NCI-H526 treated with DMSO at 0.1 percent for 48 hours (cell line): ENCODE data around the gene ORAI3.

Experiments used
- DNase-seq: peaks from one replicate; lab custom pipeline; 2025; lab: John Stamatoyannopoulos, UW

The ORAI3 gene

DNA sequence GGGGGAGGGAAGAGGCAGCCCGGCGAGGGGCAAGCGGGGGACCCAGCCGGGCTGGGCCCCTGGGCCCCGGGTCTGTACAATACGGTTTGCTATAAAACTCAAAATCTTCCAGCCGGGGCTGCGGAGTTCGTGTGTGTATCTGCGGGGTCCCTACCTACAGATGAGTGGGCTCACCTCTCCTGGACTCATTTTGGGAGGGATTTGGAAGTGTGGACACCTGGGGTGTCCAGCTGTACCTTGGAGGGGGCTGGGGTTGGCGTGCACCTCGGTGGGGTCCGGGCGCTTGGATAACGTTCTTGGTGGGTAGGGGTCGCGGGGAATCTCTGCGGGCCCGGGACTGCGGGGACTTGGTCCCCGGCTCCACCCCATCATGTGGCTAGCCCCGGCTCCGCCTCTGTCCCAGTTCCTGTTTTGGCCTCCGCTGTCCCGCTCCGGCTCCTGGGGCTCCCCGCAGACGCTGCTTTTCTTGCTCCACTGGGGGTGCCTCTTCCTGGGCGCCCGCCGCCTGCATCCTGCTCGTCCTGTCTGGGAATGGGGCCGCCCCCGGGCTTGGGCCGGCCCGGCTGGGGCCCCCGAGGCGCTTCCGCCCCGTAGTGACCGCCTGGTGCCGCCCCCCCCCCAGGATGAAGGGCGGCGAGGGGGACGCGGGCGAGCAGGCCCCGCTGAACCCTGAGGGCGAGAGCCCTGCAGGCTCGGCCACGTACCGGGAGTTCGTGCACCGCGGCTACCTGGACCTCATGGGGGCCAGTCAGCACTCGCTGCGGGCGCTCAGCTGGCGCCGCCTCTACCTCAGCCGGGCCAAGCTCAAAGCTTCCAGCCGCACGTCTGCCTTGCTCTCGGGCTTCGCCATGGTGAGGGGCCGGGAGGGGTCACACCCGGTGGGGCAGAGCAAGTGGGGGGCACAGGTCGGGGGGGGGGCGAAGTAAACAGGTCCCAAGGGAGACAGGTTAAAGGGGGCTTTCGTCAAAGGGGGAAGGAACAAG is at the start of gene ORAI3:
Gene ORAI3, plus strand, starts transcription at position 402 of the 983 bp plus-strand sequence. Its CDS starts 222 bp downstream, at position 624.
- no peak for DNase-seq

DNA sequence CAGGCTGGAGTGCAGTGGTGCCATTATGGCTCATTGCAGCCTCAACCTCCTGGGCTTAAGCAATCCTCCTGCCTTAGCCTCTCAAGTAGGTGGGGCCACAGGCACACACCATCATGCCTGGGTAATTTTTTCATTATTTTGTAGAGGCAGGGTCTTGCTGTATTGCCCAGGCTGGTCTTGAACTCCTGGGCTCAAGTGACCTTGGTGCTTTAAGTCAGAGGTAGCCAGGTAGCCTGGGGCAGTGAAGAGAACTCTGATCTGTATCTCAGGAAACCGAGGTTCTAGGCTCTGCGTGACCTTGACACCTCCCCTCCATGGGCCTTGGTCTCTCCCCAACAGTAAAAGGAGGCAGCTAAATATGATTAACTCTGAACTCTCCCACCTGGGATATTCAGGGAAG is 49.1 kb upstream of the ORAI3 start:
- DNase-seq: no peak

DNA sequence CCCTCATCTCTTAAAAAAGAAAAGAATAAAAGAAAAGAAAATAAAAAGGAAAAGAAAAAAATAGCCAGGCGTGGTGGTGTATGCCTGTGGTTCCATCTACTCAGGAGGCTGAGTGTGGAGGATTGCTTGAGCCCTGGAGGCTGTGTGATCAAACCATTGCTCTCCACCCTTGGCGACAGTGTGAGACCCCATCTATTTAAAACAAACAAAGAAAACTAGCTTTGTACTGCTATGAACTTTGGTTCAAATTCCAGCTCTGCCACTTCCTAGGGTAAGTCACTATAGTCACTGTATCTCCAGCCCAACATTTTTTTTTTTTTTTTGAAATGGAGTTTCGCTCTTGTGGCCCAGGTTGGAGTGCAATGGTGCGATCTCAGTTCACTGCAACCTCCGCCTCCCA is 48.3 kb upstream of the ORAI3 start:
- no peak for DNase-seq

DNA sequence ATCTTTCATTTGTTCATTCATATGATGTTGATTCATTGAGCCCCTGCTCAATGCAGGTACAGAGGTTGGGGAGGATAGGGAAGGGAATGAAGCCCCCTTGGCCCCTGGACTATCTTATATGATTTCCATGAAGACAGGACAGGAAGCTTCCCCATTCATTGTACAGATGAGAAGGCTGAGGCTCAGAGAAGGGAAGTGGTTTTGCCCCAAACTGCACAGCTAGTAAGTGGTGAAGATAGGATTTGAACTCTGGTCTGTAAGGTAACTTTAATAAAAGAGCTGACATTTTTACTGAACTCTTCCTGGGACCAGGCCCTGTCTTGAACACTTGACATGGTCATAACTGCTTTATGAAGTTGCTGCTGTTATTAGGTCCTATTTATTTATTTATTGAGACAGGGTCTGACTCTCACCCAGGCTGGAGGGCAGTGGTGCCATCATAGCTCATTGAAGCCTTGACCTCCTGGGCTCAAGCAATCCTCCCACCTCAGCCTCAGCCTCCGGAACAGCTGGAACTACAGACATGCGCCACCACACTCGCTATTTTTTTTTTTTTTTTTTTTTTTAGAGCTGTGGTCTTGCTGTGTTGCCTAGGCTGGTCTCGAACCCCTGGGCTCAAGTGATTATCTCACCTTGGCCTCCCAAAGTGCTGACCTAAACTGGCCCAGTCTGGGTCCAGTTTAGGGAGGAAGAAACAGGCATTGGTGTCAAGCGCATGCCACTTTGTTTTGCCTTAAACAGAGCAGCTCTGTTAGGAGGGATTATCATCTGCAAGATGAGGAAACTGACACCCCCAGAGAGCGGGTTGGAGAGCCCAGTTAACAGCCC is 47.5 kb upstream of the ORAI3 start:
- no peak for DNase-seq

DNA sequence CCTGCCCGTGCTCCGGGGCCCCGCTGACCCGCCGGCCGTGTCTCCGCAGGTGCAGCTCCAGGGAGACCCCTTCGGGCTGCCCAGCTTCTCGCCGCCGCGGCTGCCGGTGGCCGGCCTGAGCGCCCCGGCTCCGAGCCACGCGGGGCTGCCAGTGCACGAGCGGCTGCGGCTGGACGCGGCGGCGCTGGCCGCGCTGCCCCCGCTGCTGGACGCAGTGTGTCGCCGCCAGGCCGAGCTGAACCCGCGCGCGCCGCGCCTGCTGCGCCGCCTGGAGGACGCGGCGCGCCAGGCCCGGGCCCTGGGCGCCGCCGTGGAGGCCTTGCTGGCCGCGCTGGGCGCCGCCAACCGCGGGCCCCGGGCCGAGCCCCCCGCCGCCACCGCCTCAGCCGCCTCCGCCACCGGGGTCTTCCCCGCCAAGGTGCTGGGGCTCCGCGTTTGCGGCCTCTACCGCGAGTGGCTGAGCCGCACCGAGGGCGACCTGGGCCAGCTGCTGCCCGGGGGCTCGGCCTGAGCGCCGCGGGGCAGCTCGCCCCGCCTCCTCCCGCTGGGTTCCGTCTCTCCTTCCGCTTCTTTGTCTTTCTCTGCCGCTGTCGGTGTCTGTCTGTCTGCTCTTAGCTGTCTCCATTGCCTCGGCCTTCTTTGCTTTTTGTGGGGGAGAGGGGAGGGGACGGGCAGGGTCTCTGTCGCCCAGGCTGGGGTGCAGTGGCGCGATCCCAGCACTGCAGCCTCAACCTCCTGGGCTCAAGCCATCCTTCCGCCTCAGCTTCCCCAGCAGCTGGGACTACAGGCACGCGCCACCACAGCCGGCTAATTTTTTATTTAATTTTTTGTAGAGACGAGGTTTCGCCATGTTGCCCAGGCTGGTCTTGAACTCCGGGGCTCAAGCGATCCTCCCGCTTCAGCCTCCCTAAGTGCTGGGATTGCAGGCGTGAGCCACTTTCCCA is 46.6 kb upstream of the ORAI3 start:
- no peak for DNase-seq

DNA sequence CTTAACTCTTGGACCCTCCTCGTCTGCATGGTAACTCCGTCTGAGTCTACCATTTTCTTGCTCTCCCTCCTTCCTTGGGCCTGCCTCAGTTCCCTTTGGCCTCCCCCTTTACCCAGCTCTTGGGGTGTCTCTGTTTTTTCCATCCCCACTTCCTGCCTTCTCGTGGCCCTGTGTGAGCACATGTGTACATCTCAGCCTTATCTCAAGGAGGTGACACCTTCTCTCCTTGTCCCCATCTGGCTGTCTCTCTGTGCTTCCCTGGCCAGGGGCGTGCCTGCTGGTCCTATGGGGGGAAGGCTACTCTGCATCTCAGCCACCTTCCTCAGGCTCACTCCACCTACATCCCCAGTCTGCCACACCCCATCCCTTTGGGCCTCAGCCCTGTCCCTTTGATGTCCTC is 45.9 kb upstream of the ORAI3 start:
- DNase-seq: no peak

DNA sequence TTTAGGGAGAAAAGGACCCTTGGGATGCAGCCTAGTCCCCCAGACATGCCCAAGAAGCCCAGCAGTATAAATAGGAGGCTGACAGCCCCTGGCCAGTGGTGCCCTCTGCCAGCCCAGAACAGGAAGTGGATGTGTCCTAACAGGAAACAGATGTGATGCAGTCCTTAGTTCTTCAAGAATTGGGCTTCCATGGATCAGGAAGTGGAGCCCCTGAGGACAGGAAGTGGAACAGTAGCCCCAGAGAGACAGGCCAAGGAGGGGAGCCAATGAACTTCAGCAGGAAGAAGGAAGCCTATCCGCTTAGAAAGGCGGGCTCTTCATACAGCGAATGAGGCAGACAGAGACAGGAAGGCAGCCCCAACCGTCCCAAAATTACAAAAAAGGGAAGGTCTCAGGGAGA is 45.3 kb upstream of the ORAI3 start:
- DNase-seq: no peak

DNA sequence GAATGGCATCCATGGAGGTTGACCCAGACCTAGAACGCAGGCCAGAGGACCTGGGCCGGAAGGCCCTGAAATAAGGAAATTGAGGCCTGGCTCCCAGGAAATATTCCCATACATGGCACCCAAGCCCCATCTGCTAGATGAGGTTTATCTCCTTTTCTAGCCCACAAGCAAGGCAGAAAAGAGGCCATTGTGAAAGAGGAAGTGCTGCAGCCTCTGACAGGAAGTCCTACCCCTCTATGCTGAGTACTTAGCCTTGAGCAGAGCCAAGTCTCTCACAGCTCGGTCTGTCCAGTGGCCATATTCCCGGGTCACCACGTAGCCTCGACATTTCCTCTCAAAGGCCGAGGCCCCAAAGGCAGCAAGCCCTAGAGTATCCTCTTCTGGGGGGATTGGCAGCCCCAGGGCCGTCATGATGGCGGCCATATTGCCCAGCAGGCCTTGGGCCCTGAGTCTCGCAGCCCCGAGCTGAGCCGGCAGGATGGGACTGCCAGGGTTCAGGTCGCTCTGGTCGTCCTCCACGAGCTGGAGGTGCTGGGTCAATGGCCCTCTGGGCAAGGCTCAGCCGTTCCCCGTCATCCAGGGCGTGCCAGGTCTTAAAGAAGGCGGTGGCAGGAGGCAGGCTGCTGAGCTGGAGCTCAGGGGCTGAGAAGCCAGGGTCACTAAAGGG is 44.6 kb upstream of the ORAI3 start:
- no peak for DNase-seq

DNA sequence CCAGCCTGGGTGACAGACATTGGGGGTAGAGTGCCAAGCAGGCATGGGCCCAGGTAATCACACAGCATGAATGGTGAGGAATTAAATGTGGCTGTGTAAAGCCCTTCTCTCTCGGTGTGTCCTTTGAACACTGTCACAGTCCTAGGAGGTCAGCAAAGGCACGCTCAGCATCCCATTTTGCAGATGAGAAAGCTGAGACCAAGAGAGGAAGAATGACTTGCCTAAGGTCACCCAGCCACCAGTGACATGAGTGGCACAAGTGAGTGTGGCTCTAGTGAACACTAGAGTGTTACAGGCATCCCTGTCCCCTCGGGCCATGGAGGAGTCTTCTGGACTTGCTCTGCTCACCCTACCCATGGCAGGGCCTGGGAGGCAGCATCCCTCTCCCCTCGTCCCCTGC is 41.8 kb upstream of the ORAI3 start:
- DNase-seq: no peak

DNA sequence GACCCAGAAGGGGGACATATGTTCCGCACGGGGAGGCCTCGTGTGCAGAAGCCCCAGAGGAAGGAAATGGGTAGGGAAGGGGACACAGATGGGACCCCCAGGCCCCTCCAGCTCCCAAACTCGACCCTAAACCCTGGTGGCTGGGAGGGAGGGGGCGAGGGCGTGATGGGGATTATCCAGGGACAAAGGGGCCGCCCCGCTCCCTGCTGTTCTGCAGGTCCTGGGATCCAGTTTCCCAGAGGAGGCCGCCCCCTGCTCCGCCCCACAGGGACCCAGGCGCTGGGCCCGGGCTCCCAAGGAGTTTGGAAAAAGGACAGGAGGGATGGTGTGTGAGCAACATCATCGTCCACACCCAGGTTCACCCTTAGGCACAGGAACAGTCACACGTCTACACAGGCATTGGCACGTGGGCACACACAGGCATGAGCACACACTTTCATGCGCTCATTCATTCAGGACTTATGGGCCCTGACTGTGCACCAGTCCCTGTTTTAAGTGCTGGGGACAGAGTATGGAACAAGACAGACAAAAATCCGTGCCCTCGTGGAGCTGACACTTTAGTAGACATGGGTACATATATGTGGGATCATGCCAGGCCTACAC is 38.3 kb upstream of the ORAI3 start:
- DNase-seq: no peak

DNA sequence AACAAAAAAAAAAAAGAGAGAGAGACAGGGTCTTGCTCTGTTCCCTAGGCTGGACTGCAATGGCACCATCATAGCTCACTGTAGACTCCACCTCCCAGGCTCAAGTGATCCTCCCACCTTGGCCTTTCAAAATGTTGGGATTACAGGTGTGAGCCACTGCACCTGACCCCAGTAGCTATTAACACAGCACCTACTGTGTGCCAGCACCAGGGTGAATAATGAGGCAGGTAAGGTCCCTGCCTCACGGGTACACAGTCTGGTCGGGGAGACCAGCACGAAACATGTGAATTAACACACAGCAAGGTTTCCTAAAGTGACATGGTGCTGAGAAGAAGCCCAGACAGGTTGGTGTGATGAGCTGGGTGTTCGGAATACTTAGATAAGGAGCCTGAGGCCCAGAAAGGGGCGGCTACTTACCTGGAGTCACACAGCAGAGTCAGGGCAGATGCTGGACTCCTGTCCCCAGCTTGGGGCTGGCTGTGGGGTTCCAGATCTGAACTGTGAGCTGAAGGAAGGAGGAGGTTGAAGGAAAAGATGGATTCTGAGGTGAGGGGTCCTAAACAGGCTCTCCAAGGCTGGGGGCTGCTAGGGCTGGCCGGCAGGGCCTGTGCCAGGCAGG is 36.0 kb upstream of the ORAI3 start:
- DNase-seq: no peak

DNA sequence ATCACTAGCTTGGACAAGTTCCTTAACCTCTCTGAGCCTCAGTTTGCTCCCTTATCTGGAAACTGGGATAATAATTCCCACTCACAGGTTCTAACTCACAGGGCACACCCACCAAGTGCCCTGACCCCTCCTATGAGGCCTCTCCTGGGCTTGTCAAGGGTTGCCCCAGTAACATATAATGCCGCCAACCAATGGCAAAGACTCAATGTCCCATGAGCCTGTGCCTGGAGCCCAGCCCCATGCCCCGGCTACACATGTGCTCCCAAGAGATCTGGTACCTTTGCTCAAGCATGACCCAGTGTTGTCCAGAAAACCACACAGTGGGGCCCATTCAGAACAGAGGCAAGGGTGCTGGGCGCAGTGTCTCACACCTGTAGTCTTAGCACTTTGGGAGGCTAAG is 34.0 kb upstream of the ORAI3 start:
- no peak for DNase-seq

DNA sequence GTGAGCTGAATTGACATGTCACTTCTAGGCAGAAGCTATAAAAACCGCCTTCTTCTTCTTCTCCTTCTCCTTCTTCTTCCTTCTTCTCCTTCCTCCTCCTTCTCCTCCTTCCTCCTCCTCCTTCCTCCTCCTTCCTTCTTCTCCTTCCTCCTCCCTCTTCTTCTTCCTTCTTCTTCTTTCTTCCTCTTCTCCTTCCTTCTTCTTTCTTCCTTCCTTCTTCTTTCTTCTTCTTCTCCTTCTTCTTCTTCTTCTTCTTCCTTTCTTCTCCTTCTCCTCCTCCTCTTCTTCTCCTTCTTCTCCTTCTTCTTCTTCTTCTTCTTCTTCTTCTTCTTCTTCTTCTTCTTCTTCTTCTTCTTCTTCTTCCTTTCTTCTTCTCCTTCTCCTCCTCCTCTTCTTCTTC is 30.3 kb upstream of the ORAI3 start:
- DNase-seq: no peak

DNA sequence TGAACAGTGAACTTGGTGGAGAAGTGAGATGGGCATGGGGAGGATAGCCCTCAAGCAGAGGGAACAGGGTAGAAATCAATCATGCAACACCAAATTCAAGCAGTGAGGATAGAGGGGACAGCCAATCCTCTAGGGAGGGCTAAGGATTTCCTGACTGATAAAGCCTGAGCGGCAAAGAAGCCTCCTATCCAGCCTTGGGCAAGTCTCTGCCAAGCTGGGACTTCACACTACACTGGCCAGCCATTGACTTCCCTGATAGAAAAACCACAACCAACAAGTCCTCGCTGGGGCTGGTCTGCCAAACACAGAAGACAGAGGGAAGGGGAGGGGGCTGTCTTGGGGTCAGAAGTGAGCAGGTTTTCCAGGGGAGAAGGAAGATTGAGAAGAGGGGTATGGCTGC is 28.0 kb upstream of the ORAI3 start:
- DNase-seq: no peak

DNA sequence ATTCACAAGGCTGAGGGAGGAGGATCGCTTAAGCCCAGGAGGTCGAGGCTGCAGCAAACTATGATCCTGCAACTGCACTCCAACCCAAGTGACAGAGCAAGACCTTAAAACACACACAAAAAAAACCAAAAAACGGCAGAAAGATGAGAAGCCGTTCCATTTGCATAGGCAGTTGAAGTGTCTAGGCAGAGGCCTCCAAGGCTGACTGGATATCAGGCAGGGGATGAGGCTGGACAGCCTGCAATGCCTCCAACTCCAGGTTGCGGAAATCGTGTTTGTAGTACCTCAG is 27.5 kb upstream of the ORAI3 start:
- no peak for DNase-seq

DNA sequence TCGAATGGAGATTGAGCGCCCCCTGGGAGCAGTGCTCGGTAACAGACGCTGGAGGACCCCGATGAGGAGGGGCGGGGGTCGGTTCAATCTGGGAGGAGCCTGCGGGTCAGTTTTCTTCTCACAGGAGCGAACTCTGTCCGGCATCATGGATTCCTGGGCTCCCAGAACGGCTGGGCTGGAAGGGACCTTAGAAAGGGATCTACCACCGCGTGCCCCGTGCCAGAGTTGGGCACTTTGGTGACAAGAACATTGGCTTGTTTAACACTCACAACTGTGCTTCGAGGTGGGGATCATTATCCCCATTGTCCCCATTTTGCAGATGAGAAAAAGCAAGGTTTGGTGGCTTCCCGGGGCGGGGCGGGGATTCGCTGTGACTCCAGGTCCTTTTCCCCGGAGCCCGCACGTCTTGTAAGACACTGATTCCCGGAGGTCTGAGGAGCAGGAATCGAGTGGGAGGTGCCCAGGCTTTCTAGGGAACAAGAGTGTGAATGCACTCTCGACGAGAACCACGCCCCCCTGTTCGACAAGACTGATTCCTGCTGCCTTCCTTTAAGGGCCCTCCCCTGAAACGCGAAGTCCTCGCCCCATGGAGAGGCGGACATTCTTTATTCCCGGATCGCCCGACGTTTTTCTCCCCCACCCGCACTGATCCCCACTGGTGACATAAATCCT is 27.0 kb upstream of the ORAI3 start:
- DNase-seq: peak; percentile 88

DNA sequence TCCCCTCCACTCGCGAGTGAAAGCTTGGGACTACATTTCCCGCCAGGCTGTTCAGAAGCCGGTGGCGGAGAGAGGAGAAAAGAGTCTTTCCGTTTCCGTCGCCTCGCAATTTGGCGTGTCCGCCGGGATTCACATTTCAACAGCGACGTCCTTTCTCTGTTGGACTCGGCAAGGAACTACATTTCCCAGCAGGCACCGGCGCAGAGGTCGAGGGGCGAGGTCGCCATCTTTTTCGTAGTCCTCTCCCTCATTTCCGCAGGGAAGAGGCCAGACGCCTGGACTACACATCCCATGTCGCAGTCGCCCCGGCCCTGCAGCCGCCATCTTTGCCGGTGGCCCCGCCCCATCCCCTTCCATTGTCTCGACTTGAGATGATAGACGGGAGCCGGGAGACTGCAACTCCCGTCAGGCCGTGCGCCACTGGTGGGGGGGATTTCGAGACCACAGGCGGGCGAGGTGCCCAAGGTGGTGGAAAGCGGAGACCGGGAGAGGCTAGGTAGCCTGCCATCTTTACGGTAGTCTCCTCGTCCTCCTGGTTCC is 26.4 kb upstream of the ORAI3 start:
- DNase-seq: peak; percentile 99

DNA sequence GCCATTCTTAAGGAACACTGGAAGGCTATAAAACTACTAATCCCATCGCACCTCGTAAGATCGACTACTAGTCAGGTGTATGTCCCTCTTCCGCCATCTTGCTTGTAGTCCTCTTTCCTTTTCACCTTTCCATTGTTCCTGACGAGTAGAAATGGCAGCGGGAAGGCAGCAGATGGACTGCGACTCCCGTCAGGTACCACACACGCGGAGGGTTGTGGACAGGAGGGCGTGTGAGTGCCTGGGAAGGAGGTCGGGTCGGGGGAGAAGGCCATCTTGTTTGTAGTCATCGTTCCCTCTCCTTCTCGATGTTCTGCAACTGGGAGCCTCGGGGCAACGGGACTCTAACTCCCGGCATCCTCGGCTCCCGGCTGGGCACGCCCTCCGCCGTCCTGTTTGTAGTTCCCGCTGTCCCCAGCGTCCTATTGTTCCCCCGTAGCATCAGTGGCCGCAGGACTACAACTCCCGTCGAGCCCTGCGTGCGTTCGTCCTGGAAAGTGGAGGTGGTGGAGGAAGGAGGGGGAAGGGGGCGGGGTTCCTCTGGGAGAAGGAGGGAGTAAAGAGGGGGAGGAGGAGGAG is 25.8 kb upstream of the ORAI3 start:
- DNase-seq: peak; percentile 99

DNA sequence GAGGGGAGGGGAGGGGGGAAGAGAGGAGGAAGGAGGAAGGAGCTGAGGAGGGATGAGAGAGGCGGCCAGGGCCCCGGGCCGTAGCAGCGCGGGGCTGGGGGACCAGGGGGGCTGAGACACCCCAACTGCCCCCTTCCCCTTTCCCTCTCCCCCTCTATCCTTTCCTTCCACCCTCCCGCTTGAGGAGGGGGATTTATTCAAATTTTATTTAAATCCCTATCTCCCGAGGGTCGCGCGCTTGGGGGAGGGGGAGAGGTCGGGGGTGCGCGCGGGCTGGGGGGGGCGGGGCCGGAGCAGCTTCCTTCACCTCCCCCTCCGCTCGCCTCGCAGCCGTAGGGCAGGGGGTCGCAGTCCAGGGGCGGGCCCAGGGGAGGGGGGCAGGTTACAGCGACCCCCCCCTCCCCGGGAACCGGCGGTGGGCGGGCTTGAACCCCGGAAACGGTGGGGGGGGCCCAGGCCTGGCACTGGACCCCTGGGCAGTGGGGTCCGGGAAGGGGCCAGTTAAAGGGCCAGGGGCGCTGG is 25.3 kb upstream of the ORAI3 start, which contains the start of gene FBXL19:
Gene FBXL19, plus strand, starts transcription at position 19 of the 522 bp plus-strand sequence. CDS start 2,183 bp downstream, outside the sequence.
- no peak for DNase-seq
